ENCODE measurements around the gene MOV10L1.

Gene MOV10L1

GRCh38 chr22:50201191-50202129 lies 111.7 kb downstream of the MOV10L1 start:
- TF ChIP-seq TAF1 (IDR thresholded peaks at IDR 0.05; ENCODE audit: low read depth): no peak
- TF ChIP-seq TCF12 (IDR thresholded peaks at IDR 0.05; ENCODE audit: low read depth): no peak
- TF ChIP-seq EP300 (IDR thresholded peaks at IDR 0.05; ENCODE audit: borderline replicate concordance): no peak
- TF ChIP-seq EGR1 (IDR thresholded peaks at IDR 0.05): no peak
- TF ChIP-seq RAD21 (IDR thresholded peaks at IDR 0.05; ENCODE audit: low read depth): no peak
- TF ChIP-seq TEAD4 (IDR thresholded peaks at IDR 0.05): no peak
- TF ChIP-seq, protein P1, sequence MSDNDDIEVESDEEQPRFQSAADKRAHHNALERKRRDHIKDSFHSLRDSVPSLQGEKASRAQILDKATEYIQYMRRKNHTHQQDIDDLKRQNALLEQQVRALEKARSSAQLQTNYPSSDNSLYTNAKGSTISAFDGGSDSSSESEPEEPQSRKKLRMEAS (IDR thresholded peaks at IDR 0.05): no peak
- TF ChIP-seq CEBPB (IDR thresholded peaks at IDR 0.05): no peak
- no peak for TF ChIP-seq USF1 (IDR thresholded peaks at IDR 0.05)
- no peak for TF ChIP-seq ZBTB7A (IDR thresholded peaks at IDR 0.05; ENCODE audit: low read depth)
- no peak for TF ChIP-seq NFIC (IDR thresholded peaks at IDR 0.05)
- no peak for TF ChIP-seq YY1 (IDR thresholded peaks at IDR 0.05; ENCODE audit: low read depth)
- no peak for TF ChIP-seq CREB1 (IDR thresholded peaks at IDR 0.05; ENCODE audit: low read depth)
- no peak for TF ChIP-seq FOXM1 (IDR thresholded peaks at IDR 0.05; ENCODE audit: borderline replicate concordance, low read depth)
- no peak for TF ChIP-seq REST (IDR thresholded peaks at IDR 0.05; ENCODE audit: low read depth)

GRCh38 chr22:50202130-50202666 lies 112.4 kb downstream of the MOV10L1 start:
- TF ChIP-seq TEAD4 (IDR thresholded peaks at IDR 0.05): no peak
- no peak for TF ChIP-seq EGR1 (IDR thresholded peaks at IDR 0.05)
- no peak for TF ChIP-seq NFIC (IDR thresholded peaks at IDR 0.05)
- TF ChIP-seq CEBPB (IDR thresholded peaks at IDR 0.05): no peak
- TF ChIP-seq USF1 (IDR thresholded peaks at IDR 0.05): no peak
- no peak for TF ChIP-seq FOXM1 (IDR thresholded peaks at IDR 0.05; ENCODE audit: borderline replicate concordance, low read depth)
- TF ChIP-seq TAF1 (IDR thresholded peaks at IDR 0.05; ENCODE audit: low read depth): no peak
- TF ChIP-seq EP300 (IDR thresholded peaks at IDR 0.05; ENCODE audit: borderline replicate concordance): no peak
- TF ChIP-seq RAD21 (IDR thresholded peaks at IDR 0.05; ENCODE audit: low read depth): no peak
- TF ChIP-seq REST (IDR thresholded peaks at IDR 0.05; ENCODE audit: low read depth): no peak
- no peak for TF ChIP-seq CREB1 (IDR thresholded peaks at IDR 0.05; ENCODE audit: low read depth)
- TF ChIP-seq, protein P1 (IDR thresholded peaks at IDR 0.05): no peak
- no peak for TF ChIP-seq YY1 (IDR thresholded peaks at IDR 0.05; ENCODE audit: low read depth)
- no peak for TF ChIP-seq ZBTB7A (IDR thresholded peaks at IDR 0.05; ENCODE audit: low read depth)
- no peak for TF ChIP-seq TCF12 (IDR thresholded peaks at IDR 0.05; ENCODE audit: low read depth)

- TF ChIP-seq USF1 (IDR thresholded peaks at IDR 0.05) (no peak), CEBPB (IDR thresholded peaks at IDR 0.05) (no peak), RAD21 (IDR thresholded peaks at IDR 0.05; ENCODE audit: low read depth) (no peak), ZBTB7A (IDR thresholded peaks at IDR 0.05; ENCODE audit: low read depth) (no peak), CREB1 (IDR thresholded peaks at IDR 0.05; ENCODE audit: low read depth) (no peak), TAF1 (IDR thresholded peaks at IDR 0.05; ENCODE audit: low read depth) (no peak), EP300 (IDR thresholded peaks at IDR 0.05; ENCODE audit: borderline replicate concordance) (no peak), EGR1 (IDR thresholded peaks at IDR 0.05) (no peak), NFIC (IDR thresholded peaks at IDR 0.05) (no peak)
Observed at GRCh38 chr22:50203288-50203687, 113.5 kb downstream of the MOV10L1 start.

DNA sequence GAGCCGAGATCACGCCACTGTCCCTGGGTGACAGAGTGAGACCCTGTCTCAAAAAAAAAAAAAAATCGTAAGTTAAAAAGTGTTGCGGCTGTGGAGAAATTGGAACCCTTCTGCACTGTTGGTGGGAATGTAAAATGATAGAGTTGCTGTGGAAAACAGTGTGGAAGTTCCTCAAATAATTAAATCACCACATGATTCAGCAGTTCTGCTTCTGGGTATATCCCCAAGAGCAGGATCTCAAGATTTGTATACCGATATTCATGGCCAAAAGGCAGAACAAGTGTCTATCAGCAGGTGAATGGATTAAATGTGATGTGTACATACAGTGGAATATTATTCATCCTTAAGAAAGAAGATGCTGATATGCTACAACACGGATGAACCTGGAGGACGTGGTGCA lies 114.8 kb downstream of the MOV10L1 start:
- TF ChIP-seq TCF12 (IDR thresholded peaks at IDR 0.05; ENCODE audit: low read depth) (no peak), ZBTB7A (IDR thresholded peaks at IDR 0.05; ENCODE audit: low read depth) (no peak), YY1 (IDR thresholded peaks at IDR 0.05; ENCODE audit: low read depth) (no peak)
